WTC11 (cell line): Measurements from ENCODE around the gene CTIF. TPM values are rescaled to one million over a fixed set of nuclear protein-coding genes. Genes with fewer than 3 reads are reported as not detected.
A peak's percentile ranks its signal among the peaks of the same experiment; 100 is the strongest.
"Not testable (repeated sequence)": the region's sequence is repeated elsewhere in the genome, so short reads cannot be mapped to it uniquely, and the experiment has no call there.

Source experiments
- ATAC-seq: fragments of 200-7000 bp; cut with Tn5 transposase; 2 replicates; pipeline ENCODE4 v1.10.0; 2021; ENCODE audit warnings: mild to moderate bottlenecking, moderate library complexity
- CTCF ChIA-PET: fragments of 300-600 bp; sonication (Branson Sonifier 250); formaldehyde crosslinking; loops from one replicate; lab custom pipeline; 2021; ENCODE audit warnings: antibody characterized with exemption; lab: Charles Lee
- POLR2A ChIA-PET: fragments of 350-600 bp; sonication (Branson Sonifier 250); formaldehyde crosslinking; loops from one replicate; lab custom pipeline; 2021; ENCODE audit warnings: antibody characterized with exemption; lab: Charles Lee
- DNase-seq: peaks from one replicate; pipeline ENCODE4 v3.0.0; 2021; ENCODE audit warnings: low spot score
- H3K27ac Mint-ChIP-seq: 2 replicates; pipeline ENCODE4 v1.8.0; 2021; ENCODE audit warnings: mixed read lengths
- H3K27me3 Mint-ChIP-seq: 2 replicates; pipeline ENCODE4 v1.8.0; 2021; ENCODE audit warnings: low read depth, mild to moderate bottlenecking, moderate library complexity, mixed read lengths
- H3K36me3 Mint-ChIP-seq: 2 replicates; pipeline ENCODE4 v1.8.0; 2021; ENCODE audit warnings: mixed read lengths
- H3K4me1 Mint-ChIP-seq: 2 replicates; pipeline ENCODE4 v1.8.0; 2022; ENCODE audit warnings: mixed read lengths
- H3K4me3 Mint-ChIP-seq: 2 replicates; pipeline ENCODE4 v1.8.0; 2021; ENCODE audit warnings: mild to moderate bottlenecking, moderate library complexity, mixed read lengths
- H3K9me3 Mint-ChIP-seq: 2 replicates; pipeline ENCODE4 v1.8.0; 2021; ENCODE audit warnings: mixed read lengths
- ATF2 ChIP-seq: sonication (generic); formaldehyde crosslinking; IDR thresholded peaks from 2 replicates; pipeline ENCODE4 v1.8.1; 2022; ENCODE audit warnings: low read depth, missing genetic modification reagents, borderline replicate concordance
- CREM ChIP-seq: sonication (generic); formaldehyde crosslinking; IDR thresholded peaks from 2 replicates; pipeline ENCODE4 v1.8.1; 2022; ENCODE audit warnings: mild to moderate bottlenecking, missing genetic modification reagents, moderate library complexity
- E2F1 ChIP-seq: sonication (generic); formaldehyde crosslinking; IDR thresholded peaks from 2 replicates; pipeline ENCODE4 v1.8.0; 2022; ENCODE audit warnings: mild to moderate bottlenecking, missing genetic modification reagents
- MAX ChIP-seq: sonication (generic); formaldehyde crosslinking; IDR thresholded peaks from 2 replicates; pipeline ENCODE4 v1.8.0; 2022; ENCODE audit warnings: mild to moderate bottlenecking, missing genetic modification reagents
- MYBL2 ChIP-seq: sonication (generic); formaldehyde crosslinking; IDR thresholded peaks from 2 replicates; pipeline ENCODE4 v1.8.1; 2023; ENCODE audit warnings: mild to moderate bottlenecking, moderate library complexity, missing genetic modification reagents
- NR2C2 ChIP-seq: sonication (generic); formaldehyde crosslinking; IDR thresholded peaks from 2 replicates; pipeline ENCODE4 v1.8.0; 2022; ENCODE audit warnings: mild to moderate bottlenecking, missing genetic modification reagents
- NR3C1 ChIP-seq: sonication (generic); formaldehyde crosslinking; conservative IDR thresholded peaks from 2 replicates; pipeline ENCODE4 v1.8.1; 2023; ENCODE audit warnings: low read depth, mild to moderate bottlenecking, missing genetic modification reagents
- OVOL2 ChIP-seq: fragments of 250-450 bp; sonication (Bioruptor Pico); IDR thresholded peaks from 2 replicates; pipeline ENCODE4 v1.9.0; 2021; ENCODE audit warnings: mild to moderate bottlenecking, borderline replicate concordance
- PREB ChIP-seq: sonication (generic); formaldehyde crosslinking; IDR thresholded peaks from 2 replicates; pipeline ENCODE4 v1.8.1; 2022; ENCODE audit warnings: mild to moderate bottlenecking, missing genetic modification reagents, moderate library complexity, borderline replicate concordance
- PRRX2 ChIP-seq: fragments of 250-450 bp; sonication (Bioruptor Pico); IDR thresholded peaks from 2 replicates; pipeline ENCODE4 v1.8.0; 2021; ENCODE audit warnings: mild to moderate bottlenecking
- RELA ChIP-seq: sonication (generic); formaldehyde crosslinking; IDR thresholded peaks from 2 replicates; pipeline ENCODE4 v1.8.1; 2022; ENCODE audit warnings: missing genetic modification reagents, mild to moderate bottlenecking, borderline replicate concordance
- SMAD3 ChIP-seq: sonication (generic); formaldehyde crosslinking; IDR thresholded peaks from 2 replicates; pipeline ENCODE4 v1.8.0; 2022; ENCODE audit warnings: missing genetic modification reagents, mild to moderate bottlenecking, borderline replicate concordance
- SOX15 ChIP-seq: fragments of 250-450 bp; sonication (Bioruptor Pico); IDR thresholded peaks from 2 replicates; pipeline ENCODE4 v1.9.0; 2021; ENCODE audit warnings: mild to moderate bottlenecking
- SP1 ChIP-seq: sonication (generic); formaldehyde crosslinking; conservative IDR thresholded peaks from 2 replicates; pipeline ENCODE4 v1.8.1; 2022; ENCODE audit warnings: missing genetic modification reagents
- TCF7 ChIP-seq: sonication (generic); formaldehyde crosslinking; IDR thresholded peaks from 2 replicates; pipeline ENCODE4 v1.8.0; 2022; ENCODE audit warnings: mild to moderate bottlenecking, low read depth, missing genetic modification reagents, moderate library complexity
- USF1 ChIP-seq: sonication (generic); formaldehyde crosslinking; IDR thresholded peaks from 2 replicates; pipeline ENCODE4 v1.8.0; 2022; ENCODE audit warnings: mild to moderate bottlenecking, missing genetic modification reagents
- USF2 ChIP-seq: sonication (generic); formaldehyde crosslinking; IDR thresholded peaks from 2 replicates; pipeline ENCODE4 v1.8.1; 2023; ENCODE audit warnings: mild to moderate bottlenecking, missing genetic modification reagents, moderate library complexity
- ZNF121 ChIP-seq: sonication (generic); formaldehyde crosslinking; IDR thresholded peaks from 2 replicates; pipeline ENCODE4 v1.8.0; 2023; ENCODE audit warnings: missing genetic modification reagents
- ZNF396 ChIP-seq: fragments of 250-450 bp; sonication (Bioruptor Pico); IDR thresholded peaks from 2 replicates; pipeline ENCODE4 v1.8.0; 2021; ENCODE audit warnings: mild to moderate bottlenecking, moderate library complexity, borderline replicate concordance
- total RNA-seq: library from RNA; stranded (reverse); gene quantifications from 3 replicates; pipeline ENCODE4 v1.2.3, GENCODE V29; 2021

CTIF gene
- total RNA-seq, 1 experiment from 2014 or later, result 28.5 TPM

GRCh38 chr18:48715711-48716361, 177.0 kb downstream of the CTIF start:
- peak overlapping the region; percentile 69; the same call in 1 of the 2 replicates for H3K27ac Mint-ChIP-seq
- H3K27me3 Mint-ChIP-seq, result no peaks in the 10 kb centered on the region
- H3K4me3 Mint-ChIP-seq, result no peak overlapping the region
- ATAC-seq (no peak), DNase-seq (no peak)
- peaks cover 13% of the 10 kb centered on the region for H3K9me3 Mint-ChIP-seq
- ChIA-PET POLR2A (no interaction called here), CTCF (interaction anchor here (0.6 to 2.0 kb wide), 9 partner anchors 37 to 327 kb away, joined by 3 to 7 read pairs (median 4); no protein-coding TSS in a partner anchor)
- peaks cover 12% of the 10 kb centered on the region for H3K4me1 Mint-ChIP-seq
- peaks cover 14% of the 10 kb centered on the region for H3K36me3 Mint-ChIP-seq
- TF ChIP-seq E2F1 (CRISPR knock-in tag), result no peak
- no peak for TF ChIP-seq TCF7 (CRISPR knock-in tag)
- TF ChIP-seq USF2 (CRISPR knock-in tag), result no peak
- no peak for TF ChIP-seq PREB (CRISPR knock-in tag)
- TF ChIP-seq SMAD3 (CRISPR knock-in tag), result no peak
- no peak for TF ChIP-seq MYBL2 (CRISPR knock-in tag)
- TF ChIP-seq NR3C1 (CRISPR knock-in tag), result no peak
- TF ChIP-seq OVOL2 (CRISPR knock-in tag), result no peak
- TF ChIP-seq, all 79 proteins: peak for 0

- H3K27me3 Mint-ChIP-seq, H3K4me3 Mint-ChIP-seq, ATAC-seq, CTCF ChIA-PET, H3K27ac Mint-ChIP-seq, DNase-seq, POLR2A ChIA-PET: not testable (repeated sequence)
- H3K36me3 Mint-ChIP-seq, result peaks cover 14% of the 10 kb centered on the region
- peaks cover 13% of the 10 kb centered on the region for H3K9me3 Mint-ChIP-seq
- peaks cover 12% of the 10 kb centered on the region for H3K4me1 Mint-ChIP-seq
Observed at GRCh38 chr18:48717227-48717626, 178.4 kb downstream of the CTIF start.

- Mint-ChIP-seq H3K9me3 (peaks cover 13% of the 10 kb centered on the region), H3K36me3 (peaks cover 14% of the 10 kb centered on the region), H3K27me3 (no peaks in the 10 kb centered on the region), H3K27ac (no peak overlapping the region), H3K4me1 (peaks cover 12% of the 10 kb centered on the region), H3K4me3 (no peak overlapping the region)
- DNase-seq (no peak), ATAC-seq (no peak)
- TF ChIP-seq SP1 (CRISPR knock-in tag), result no peak
- no peak for TF ChIP-seq SOX15
- POLR2A ChIA-PET, result no interaction called here
- CTCF ChIA-PET, result no interaction called here
Observed at GRCh38 chr18:48718251-48718959, 179.6 kb downstream of the CTIF start.

GRCh38 chr18:48719388-48719787, 180.6 kb downstream of the CTIF start:
- H3K27ac Mint-ChIP-seq, result no peak overlapping the region
- H3K4me1 Mint-ChIP-seq, result peaks cover 12% of the 10 kb centered on the region
- H3K36me3 Mint-ChIP-seq, result peaks cover 14% of the 10 kb centered on the region

More at GRCh38 chr18:48719388-48719787, 180.6 kb downstream of the CTIF start:
- H3K4me3 Mint-ChIP-seq, result no peak overlapping the region
- peaks cover 13% of the 10 kb centered on the region for H3K9me3 Mint-ChIP-seq
- TF ChIP-seq ATF2 (no peak), RELA (CRISPR knock-in tag) (no peak), ZNF396 (CRISPR knock-in tag) (no peak), NR2C2 (CRISPR knock-in tag) (no peak), CREM (CRISPR knock-in tag) (no peak), USF1 (CRISPR knock-in tag) (no peak), ZNF121 (CRISPR knock-in tag) (no peak), PRRX2 (CRISPR knock-in tag) (no peak), MAX (CRISPR knock-in tag) (no peak)
- no peak for DNase-seq
- POLR2A ChIA-PET, result no interaction called here
- ATAC-seq, result no peak
- no peaks in the 10 kb centered on the region for H3K27me3 Mint-ChIP-seq
- CTCF ChIA-PET, result no interaction called here
